Astrocyte (in vitro differentiated cells and primary cell): ENCODE results near the gene BPIFA2. TPM values are rescaled to one million over a fixed set of nuclear protein-coding genes. Genes with fewer than 3 reads are reported as not detected.

Experiments used
- DNase-seq: peaks from one replicate; pipeline ENCODE4 v3.0.0-alpha.2; 2010; ENCODE audit warnings: low read depth
- FAIRE-seq: peaks from 2 replicates; lab custom pipeline; 2011; peaks lifted over from hg19 to GRCh38; lab: Jason Lieb, UNC
- H2AFZ ChIP-seq: 2 replicates; pipeline ENCODE4 v1.6.0; 2012; ENCODE audit warnings: low read depth, low read length, inconsistent platforms
- H3K27ac ChIP-seq: 2 replicates; pipeline ENCODE4 v1.5.1; 2011; ENCODE audit warnings: low read depth, low read length, inconsistent platforms
- H3K27me3 ChIP-seq: 2 replicates; pipeline ENCODE4 v1.6.0; 2011; ENCODE audit warnings: low read length, inconsistent platforms; ENCODE audit not compliant: insufficient read depth
- H3K36me3 ChIP-seq: 2 replicates; pipeline ENCODE4 v1.5.1; 2011; ENCODE audit warnings: low read length, inconsistent platforms; ENCODE audit not compliant: insufficient read depth
- H3K4me1 ChIP-seq: 2 replicates; pipeline ENCODE4 v1.5.1; 2011; ENCODE audit warnings: low read length, inconsistent platforms; ENCODE audit not compliant: insufficient read depth
- H3K4me2 ChIP-seq: 2 replicates; pipeline ENCODE4 v1.6.0; 2012; ENCODE audit warnings: low read length, inconsistent platforms
- H3K4me3 ChIP-seq: 2 replicates; pipeline ENCODE4 v1.5.1; 2011; ENCODE audit warnings: low read depth, mild to moderate bottlenecking, low read length, inconsistent platforms; ENCODE audit not compliant: insufficient read depth
- H3K79me2 ChIP-seq: 2 replicates; pipeline ENCODE4 v1.6.0; 2012; ENCODE audit warnings: mild to moderate bottlenecking, low read length, inconsistent platforms; ENCODE audit not compliant: insufficient read depth
- H3K9ac ChIP-seq: 2 replicates; pipeline ENCODE4 v1.6.0; 2012; ENCODE audit warnings: mild to moderate bottlenecking, low read length, inconsistent platforms
- H3K9me3 ChIP-seq: 2 replicates; pipeline ENCODE4 v1.5.1; 2012; ENCODE audit warnings: low read depth, mild to moderate bottlenecking, low read length, inconsistent platforms; ENCODE audit not compliant: insufficient read depth
- H4K20me1 ChIP-seq: 2 replicates; pipeline ENCODE4 v1.6.0; 2012; ENCODE audit warnings: low read length, inconsistent platforms; ENCODE audit not compliant: insufficient read depth
- H3K27ac Mint-ChIP-seq: one replicate; pipeline ENCODE4 v1.8.0; 2021; ENCODE audit warnings: mild to moderate bottlenecking, mixed read lengths; ENCODE audit not compliant: unreplicated experiment
- H3K27me3 Mint-ChIP-seq: one replicate; pipeline ENCODE4 v1.8.0; 2021; ENCODE audit warnings: low read depth, mixed read lengths; ENCODE audit not compliant: unreplicated experiment
- H3K36me3 Mint-ChIP-seq: one replicate; pipeline ENCODE4 v1.8.0; 2021; ENCODE audit warnings: low read depth, mixed read lengths; ENCODE audit not compliant: unreplicated experiment
- H3K4me1 Mint-ChIP-seq: one replicate; pipeline ENCODE4 v1.8.0; 2021; ENCODE audit warnings: low read depth, mixed read lengths; ENCODE audit not compliant: unreplicated experiment
- H3K4me3 Mint-ChIP-seq: one replicate; pipeline ENCODE4 v1.8.0; 2021; ENCODE audit warnings: mild to moderate bottlenecking, moderate library complexity, mixed read lengths; ENCODE audit not compliant: unreplicated experiment
- H3K9me3 Mint-ChIP-seq: one replicate; pipeline ENCODE4 v1.8.0; 2021; ENCODE audit warnings: mild to moderate bottlenecking, mixed read lengths; ENCODE audit not compliant: unreplicated experiment
- EZH2 ChIP-seq: IDR thresholded peaks from 2 replicates; pipeline ENCODE4 v1.6.1; 2012; ENCODE audit warnings: mild to moderate bottlenecking, low read length, inconsistent platforms; ENCODE audit not compliant: insufficient read depth
- total RNA-seq: library from RNA; stranded (reverse); gene quantifications from 2 replicates; pipeline ENCODE4 v1.2.1, GENCODE V29; 2021
- TF ChIP-seq, protein P1 (sequence below): IDR thresholded peaks from 2 replicates; pipeline ENCODE4 v1.5.1; 2011; ENCODE audit warnings: low read depth, mild to moderate bottlenecking, inconsistent platforms, low read length, moderate library complexity; ENCODE audit not compliant: insufficient read depth

Gene BPIFA2
- total RNA-seq, 1 donor from 2014 or later, result not detected

DNA sequence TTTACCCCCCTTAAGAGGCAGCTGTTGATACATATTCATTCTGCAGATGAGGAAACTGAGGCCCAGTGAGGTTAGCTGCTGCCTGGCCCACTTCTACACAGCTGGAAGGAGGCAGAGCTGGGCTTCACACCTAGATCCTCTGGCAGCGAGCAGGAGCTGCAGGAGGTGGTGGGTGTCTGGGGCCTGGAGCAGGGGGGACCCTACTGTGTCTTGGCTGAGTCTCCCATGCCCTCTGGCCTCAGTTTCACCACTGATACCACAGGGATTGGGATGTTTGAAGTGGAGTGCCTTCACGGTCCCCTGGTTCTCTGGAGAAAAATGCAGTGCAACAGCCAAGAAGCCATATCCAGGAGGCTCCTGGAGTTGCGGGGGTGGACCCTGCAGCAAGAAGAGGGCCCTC is 8.2 kb upstream of the BPIFA2 start:
- no peak overlapping the region for H3K4me3 Mint-ChIP-seq
- peaks cover 63% of the 10 kb centered on the region for H3K27me3 Mint-ChIP-seq

DNA sequence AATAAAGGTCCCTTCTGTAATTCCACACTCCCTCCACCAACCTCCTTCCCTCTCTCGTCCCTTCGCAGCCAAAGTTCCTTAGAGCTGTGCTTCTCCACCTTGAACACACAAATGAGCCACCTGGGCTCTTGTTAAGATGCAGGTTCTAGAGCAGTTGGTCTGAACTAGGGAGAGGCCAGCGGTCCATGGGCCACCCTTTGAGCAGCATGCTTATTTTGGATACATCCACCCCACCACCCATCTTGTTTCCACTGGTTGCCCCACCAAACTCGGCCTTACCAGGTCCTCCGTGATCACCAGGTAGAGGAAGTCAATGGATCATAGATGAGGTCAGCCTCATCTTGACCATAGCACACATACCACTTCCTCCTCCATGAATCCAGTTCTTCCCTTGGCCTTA is 7.3 kb upstream of the BPIFA2 start:
- H3K79me2 ChIP-seq, result no peaks in the 10 kb centered on the region
- Mint-ChIP-seq H3K9me3 (peaks cover 3% of the 10 kb centered on the region), H3K4me3 (no peak overlapping the region), H3K27me3 (peaks cover 62% of the 10 kb centered on the region), H3K36me3 (no peaks in the 10 kb centered on the region), H3K4me1 (no peaks in the 10 kb centered on the region), H3K27ac (no peak overlapping the region)
- H3K27me3 ChIP-seq, result no peaks in the 10 kb centered on the region
- no peak overlapping the region for H3K27ac ChIP-seq
- no peak overlapping the region for H2AFZ ChIP-seq
- no peaks in the 10 kb centered on the region for H3K9me3 ChIP-seq
- no peak overlapping the region for H3K9ac ChIP-seq
- TF ChIP-seq, protein P1, sequence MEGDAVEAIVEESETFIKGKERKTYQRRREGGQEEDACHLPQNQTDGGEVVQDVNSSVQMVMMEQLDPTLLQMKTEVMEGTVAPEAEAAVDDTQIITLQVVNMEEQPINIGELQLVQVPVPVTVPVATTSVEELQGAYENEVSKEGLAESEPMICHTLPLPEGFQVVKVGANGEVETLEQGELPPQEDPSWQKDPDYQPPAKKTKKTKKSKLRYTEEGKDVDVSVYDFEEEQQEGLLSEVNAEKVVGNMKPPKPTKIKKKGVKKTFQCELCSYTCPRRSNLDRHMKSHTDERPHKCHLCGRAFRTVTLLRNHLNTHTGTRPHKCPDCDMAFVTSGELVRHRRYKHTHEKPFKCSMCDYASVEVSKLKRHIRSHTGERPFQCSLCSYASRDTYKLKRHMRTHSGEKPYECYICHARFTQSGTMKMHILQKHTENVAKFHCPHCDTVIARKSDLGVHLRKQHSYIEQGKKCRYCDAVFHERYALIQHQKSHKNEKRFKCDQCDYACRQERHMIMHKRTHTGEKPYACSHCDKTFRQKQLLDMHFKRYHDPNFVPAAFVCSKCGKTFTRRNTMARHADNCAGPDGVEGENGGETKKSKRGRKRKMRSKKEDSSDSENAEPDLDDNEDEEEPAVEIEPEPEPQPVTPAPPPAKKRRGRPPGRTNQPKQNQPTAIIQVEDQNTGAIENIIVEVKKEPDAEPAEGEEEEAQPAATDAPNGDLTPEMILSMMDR, result no peak
- no peaks in the 10 kb centered on the region for H3K36me3 ChIP-seq
- H3K4me3 ChIP-seq, result no peak overlapping the region
- H3K4me1 ChIP-seq, result no peaks in the 10 kb centered on the region
- no peak for FAIRE-seq
- H4K20me1 ChIP-seq, result no peaks in the 10 kb centered on the region
- no peak for DNase-seq
- no peak overlapping the region for H3K4me2 ChIP-seq

More for the DNA sequence above, 8.2 kb upstream of the BPIFA2 start:
- no peak for FAIRE-seq
- no peak overlapping the region for H3K4me3 ChIP-seq
- no peaks in the 10 kb centered on the region for H3K27me3 ChIP-seq
- Mint-ChIP-seq H3K27ac (no peak overlapping the region), H3K36me3 (no peaks in the 10 kb centered on the region), H3K9me3 (peaks cover 3% of the 10 kb centered on the region), H3K4me1 (no peaks in the 10 kb centered on the region)
- H3K4me1 ChIP-seq, result no peaks in the 10 kb centered on the region
- no peak for TF ChIP-seq EZH2
- TF ChIP-seq, protein P1, result no peak
- no peak for DNase-seq
- H3K36me3 ChIP-seq, result no peaks in the 10 kb centered on the region
- no peak overlapping the region for H3K27ac ChIP-seq
- no peak overlapping the region for H3K9ac ChIP-seq
- no peak overlapping the region for H2AFZ ChIP-seq
- H3K4me2 ChIP-seq, result no peak overlapping the region
- no peaks in the 10 kb centered on the region for H4K20me1 ChIP-seq
- H3K9me3 ChIP-seq, result no peaks in the 10 kb centered on the region
- H3K79me2 ChIP-seq, result no peaks in the 10 kb centered on the region

DNA sequence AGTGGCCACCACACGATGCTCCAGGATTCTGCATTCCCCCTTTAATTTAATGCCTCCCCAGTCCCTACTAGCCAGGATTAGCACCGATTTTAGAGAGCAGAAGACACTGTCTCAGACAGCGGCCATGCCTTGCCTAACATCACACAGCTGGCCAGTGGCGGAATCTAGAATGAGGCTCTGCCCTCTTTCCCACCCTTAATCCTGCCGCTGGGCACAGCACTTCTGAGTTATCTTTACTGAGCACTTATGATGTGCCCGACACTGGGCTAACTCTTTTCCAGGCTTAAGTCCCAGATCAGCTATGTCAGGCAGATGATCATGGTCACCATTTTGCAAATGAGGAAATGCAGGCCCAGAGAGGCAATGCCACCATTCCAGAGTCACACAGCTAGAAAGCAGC is 5.6 kb upstream of the BPIFA2 start:
- Histone ChIP-seq H3K9ac (no peak overlapping the region), H3K4me3 (no peak overlapping the region), H3K27ac (no peak overlapping the region), H3K36me3 (no peaks in the 10 kb centered on the region), H3K4me1 (no peaks in the 10 kb centered on the region), H4K20me1 (no peaks in the 10 kb centered on the region), H2AFZ (no peak overlapping the region), H3K9me3 (no peaks in the 10 kb centered on the region), H3K27me3 (no peaks in the 10 kb centered on the region), H3K4me2 (no peak overlapping the region), H3K79me2 (no peaks in the 10 kb centered on the region)
- H3K9me3 Mint-ChIP-seq, result peaks cover 3% of the 10 kb centered on the region
- no peak overlapping the region for H3K4me3 Mint-ChIP-seq
- no peaks in the 10 kb centered on the region for H3K4me1 Mint-ChIP-seq
- no peak overlapping the region for H3K27ac Mint-ChIP-seq
- DNase-seq (no peak), FAIRE-seq (no peak)
- peaks cover 50% of the 10 kb centered on the region for H3K27me3 Mint-ChIP-seq
- no peaks in the 10 kb centered on the region for H3K36me3 Mint-ChIP-seq
- TF ChIP-seq, protein P1, result no peak
- no peak for TF ChIP-seq EZH2
